Glomerular visceral epithelial cell (primary cell): Measurements from ENCODE around the gene TRIM63.

ENCODE experiments used
- DNase-seq: peaks from one replicate; pipeline ENCODE4 v3.0.0-alpha.2; 2016; ENCODE audit errors: extremely low spot score

Gene TRIM63

DNA sequence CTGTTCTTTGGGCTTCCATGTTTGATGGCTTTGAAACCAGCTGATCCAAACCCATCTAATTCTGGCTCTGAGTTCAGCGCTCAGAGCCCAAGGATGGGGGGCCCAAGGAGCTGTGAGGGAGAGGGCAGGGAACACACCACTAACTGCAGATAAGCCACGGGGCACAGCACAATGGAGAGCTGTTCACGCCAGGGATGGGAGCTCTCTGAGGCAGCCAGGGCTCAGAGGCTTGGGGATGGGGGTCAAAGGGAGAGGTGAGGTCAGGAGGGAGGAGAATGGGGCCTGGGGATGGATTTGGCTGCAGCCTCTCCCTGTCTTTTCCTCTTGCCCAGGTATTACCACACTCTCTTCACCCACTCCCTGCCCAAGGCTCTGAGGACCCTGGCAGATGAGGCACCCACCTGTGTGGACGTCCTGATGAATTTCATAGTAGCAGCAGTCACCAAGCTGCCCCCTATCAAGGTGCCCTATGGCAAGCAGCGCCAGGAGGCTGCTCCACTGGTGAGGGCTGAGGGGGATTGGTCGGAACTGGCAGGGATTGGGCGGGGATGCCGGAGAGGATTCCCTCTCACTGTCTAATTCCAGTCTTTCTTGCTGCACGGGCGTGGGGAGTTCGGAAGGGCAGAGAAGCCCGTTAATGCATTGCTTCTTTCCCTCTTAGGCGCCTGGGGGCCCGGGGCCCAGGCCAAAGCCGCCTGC is 32.8 kb downstream of the TRIM63 start:
- DNase-seq: no peak

DNA sequence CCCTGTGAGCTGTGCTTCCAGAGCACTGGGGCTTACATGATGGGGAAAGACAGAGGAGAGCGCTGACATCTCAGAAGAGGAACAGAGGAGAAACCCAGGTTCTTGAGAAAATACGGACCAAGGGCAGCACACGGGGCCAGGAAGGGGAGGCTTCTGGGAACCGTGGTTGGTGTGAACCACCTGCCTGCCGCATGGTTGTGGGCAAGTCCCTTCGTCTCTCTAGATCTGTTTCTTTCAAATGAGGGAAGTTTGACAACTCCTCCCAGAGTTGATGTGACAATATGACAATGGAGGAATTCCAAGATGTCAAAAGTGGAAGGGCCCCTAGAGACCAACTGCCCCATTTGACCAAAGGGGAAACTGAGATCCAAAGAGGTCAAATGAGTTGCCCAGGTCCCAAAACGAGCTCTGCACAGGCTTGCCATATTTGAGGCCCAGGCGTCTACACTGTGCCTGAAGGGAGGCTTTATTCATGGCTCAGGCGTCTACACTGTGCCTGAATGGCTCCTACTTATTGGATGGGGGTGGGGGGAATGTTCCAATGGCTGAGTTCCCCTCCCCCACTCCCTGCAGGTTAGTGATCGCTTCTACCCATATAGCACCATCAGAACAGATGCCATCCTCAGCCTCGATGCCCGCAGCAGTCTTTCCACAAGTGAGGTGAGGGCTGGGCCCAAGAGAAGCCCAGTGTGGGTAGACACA is 34.6 kb downstream of the TRIM63 start:
- DNase-seq: no peak

DNA sequence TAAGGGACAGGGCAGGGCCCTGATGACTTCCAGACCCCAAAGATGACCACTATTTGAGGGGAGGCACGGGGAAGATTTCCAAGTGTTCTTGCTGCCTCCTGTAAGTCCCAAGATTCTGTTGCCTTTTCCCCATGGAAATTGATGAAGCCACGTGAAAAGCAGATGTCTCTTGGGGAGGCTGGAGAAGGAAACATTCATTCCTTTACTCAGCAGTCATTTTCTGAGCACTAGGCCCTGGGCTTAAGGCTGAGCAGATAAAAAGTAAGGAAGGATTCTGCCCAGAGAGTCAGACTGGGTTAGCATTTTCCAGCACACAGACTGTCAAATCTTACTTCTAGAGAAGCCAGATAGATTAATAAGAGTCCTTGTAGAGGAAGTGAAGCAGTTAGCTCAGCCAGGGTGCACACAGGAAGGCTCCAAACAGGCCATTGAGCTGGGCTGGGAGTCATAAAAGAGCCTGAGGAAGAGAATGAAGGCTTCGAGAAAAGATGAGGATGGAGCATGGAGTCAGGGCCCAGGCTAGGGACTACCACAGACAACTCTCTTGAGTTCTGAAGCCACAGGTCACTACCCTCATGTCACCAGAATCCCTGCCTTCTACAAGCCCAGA is 35.7 kb downstream of the TRIM63 start:
- no peak for DNase-seq

DNA sequence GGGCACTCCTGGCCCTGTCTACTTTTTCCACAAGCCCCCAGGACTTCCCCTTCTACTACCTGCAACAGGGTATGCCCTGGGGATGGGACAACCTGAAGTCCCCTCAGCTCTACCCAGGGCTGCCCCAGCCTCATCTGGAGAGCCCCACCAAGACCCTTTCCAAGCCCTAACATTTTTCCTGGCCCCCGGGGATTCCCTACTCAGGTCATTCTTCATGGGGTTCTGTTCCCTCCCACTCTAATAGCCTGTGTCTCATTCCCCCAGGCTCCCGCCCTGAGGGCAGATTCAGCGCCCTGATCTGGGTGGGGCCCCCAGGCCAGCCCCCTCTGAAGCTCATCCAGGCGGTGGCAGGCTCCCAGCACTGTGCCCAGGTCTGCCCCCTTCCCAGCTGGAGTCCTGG is 36.2 kb downstream of the TRIM63 start:
- no peak for DNase-seq

DNA sequence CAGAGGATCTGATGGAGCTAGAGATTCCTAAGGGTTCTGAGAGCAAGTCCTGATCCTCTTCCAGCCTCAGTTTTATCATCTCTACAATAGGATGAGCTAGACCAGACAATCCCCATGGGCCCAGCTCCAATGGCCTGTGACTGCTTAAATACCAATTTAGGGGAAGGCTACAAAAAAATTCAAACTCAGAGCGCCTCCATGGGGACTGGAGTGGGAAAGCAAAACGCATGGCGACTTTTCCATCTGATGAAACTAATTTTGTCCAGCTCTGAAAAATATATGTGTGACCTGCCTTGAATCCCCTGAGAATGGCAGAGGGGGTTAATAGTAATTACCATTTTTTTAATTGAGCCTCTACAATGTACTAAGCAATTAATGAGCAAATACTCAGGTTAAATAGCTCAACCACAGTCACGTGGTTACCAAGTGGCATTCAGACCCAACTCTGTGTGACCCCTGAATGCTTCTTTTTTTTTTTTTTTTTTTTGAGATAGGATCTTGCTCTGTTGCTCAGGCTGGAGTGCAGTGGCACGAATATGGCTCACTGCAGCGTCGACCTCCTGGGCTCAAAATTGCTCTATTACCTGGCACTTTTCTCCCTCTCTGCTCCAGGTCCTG is 37.5 kb downstream of the TRIM63 start:
- no peak for DNase-seq

DNA sequence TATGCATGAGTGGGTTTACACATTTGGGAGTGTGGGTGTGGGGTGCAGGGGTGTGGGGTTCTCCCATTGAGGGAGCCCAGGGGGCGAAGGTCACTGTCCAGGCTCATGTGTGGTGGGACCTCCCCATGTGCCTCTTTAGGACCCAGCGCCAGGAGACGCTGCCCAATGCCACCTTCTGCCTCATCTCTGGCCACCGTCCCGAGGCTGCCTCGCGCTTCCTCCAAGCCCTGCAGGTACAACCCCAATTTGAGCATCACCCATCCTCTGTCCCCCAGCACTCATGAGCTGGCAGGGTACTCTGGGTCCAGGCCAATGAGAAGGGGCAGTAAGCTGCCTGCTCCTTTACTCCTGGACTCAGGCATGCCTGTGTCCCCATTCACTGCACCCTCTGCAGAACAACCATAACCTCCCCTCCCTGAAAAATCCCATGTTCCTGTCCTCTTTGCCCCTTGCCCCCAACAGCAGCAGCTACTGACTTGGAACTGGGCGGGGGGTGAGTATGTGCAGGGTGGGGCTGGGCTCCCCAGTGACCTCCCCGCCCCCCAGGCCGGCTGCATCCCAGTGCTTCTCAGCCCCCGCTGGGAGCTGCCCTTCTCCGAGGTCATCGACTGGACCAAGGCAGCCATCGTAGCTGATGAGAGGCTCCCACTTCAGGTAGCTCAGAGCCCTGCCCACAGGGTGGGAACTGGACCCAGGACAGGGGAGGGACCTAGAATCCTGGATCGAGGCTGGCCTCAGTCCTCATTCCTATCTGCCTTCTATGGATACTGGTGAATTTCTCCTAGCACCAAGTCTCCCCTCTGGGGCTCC is 38.2 kb downstream of the TRIM63 start:
- no peak for DNase-seq

DNA sequence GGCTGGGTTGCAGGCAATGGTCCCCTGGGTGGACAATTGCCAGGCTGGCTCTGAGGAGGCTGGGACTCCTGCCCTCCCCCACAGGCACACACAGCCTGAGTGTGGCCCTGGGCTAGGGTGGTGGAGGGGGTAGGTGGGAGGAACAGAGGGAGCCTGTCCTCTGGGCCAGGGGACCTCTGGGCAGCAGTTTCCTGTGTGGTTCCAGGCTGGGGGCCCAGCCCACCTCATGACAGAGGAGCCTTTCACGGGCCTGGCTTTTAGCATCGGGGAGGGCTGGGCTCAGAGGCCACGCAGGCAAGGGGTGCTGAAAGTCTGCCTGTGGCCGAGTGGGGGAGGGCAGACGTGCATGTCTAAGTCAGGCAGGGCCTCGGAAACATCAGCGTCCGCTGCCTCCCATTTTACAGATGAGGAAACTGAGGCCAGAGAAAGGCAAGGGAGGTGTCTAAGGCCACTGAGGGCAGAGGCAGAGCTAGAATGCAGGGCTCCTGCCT is 38.9 kb downstream of the TRIM63 start:
- no peak for DNase-seq

DNA sequence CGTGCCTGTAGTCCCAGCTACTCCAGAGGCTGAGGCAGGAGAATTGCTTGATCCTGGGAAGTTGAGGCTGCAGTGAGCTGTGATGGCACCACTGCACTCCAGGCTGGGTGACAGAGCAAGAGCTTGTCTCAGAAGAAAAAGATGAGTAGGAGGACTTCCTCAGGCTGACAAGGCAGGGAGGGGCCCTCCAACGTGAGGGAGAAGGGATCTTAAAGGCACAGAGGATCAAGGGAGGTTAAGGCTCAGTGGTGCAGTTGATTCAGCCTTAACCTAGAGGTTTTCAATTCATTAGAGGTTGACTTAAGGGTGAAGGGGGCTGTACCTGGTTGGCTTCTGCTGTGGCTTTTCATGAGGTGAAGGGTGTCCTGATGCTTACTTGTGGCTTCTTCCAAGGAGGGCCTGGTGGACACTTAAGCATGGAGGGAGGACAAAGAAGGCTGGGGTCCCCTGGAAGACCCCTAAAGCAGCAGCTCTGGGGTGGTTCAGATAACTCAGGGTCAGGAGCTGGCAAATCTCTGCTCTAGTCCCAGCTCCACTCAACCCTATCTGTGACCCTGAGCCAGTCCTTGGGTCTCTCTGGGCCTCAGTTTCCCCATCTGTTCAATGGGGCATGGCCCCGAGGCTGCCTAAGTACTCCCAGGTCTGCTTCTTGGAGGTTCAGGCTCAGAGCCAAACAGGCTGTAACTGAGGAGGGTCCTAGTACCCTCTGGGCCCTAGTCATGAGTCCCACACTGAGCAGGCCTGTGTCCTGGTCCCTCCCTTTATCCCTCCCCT is 39.5 kb downstream of the TRIM63 start:
- DNase-seq: no peak

DNA sequence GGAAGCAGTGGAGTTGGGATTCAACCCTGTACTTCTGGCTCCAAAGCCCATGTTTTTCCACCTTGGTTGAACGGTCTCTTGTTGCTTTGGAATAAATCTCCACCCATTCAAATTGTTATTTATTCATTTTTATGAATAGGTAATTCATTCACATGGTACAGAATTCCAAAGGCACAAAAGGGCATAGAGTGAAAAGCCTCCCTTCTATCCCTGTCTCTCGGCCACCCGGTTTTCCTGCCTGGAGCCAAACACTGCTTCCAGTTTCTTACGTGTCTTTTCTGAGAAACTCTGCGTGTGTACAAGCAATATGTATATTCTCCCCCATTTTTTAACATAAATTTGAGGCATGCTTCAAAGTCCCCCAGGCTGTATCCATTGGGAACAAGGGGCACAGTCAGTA is 41.9 kb downstream of the TRIM63 start:
- DNase-seq: no peak

DNA sequence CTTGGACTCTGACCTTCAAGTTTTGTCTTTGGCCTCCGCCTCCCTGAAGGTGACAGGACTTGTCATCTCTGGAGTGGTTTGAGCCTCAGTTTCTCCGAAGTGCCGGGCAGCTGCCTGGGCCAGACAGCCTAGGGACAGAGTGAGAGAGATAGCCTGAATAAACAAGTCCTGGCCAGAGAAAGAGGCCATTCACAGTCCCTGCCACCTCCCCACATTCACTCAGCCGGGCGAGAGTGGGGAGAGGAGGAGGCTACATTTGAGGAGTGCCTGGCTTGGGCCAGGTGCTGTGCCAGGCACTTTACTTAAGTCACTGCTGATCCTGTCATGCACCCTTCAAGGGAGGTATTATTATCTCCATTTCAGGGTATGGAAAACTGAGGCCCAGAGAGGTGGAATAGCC is 42.4 kb downstream of the TRIM63 start:
- no peak for DNase-seq

DNA sequence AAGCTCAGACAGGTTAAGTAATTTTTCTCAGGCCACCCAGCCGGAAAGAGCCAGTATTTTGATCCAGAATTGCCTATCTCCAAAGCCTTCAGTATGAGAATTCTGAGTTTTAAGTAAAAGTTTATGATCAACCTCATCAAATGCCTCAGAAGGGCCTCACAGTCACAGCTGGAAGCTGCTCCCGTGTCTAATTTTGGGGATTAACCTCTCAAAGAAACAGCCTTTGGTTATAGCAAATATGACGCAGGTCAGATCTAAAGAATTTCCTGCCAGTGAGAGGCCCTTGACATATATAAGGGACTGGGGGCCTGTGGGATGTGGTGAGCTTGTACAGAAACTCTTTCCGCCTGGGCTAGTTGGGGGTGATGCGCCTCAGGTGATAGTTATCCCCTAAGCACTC is 43.6 kb downstream of the TRIM63 start:
- no peak for DNase-seq

DNA sequence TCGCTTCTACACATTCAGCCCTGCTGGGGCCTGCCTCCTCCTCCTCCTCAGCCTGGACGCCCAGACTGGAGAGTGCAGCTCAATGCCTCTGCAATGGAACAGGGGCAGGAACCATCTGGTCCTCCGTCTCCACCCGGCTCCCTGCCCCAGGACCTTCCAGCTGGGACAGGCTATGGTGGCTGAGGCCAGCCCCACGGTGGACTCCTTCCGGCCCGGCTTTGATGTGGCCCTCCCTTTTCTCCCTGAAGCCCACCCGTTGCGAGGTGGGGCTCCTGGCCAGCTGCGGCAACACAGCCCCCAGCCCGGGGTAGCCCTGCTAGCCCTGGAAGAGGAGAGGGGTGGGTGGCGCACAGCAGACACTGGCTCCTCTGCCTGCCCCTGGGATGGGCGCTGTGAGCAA is 44.4 kb downstream of the TRIM63 start:
- no peak for DNase-seq

DNA sequence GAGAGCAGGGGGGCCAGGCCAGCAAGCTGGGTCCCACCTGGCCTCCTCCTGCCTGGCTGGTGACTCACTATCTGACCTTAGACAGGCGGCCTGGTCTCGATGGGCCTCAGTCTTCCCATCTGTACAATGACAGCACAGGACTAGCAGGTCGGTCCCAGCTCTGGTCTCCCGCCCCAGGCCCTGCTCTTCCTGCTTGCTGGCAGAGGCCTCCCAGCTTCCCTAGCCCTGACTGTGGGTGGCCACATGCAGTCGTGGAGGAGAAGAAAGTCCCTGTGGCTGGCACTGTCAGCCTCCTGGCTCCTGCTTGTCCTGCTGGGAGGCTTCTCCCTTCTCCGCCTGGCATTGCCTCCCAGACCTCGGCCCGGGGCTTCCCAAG is 45.0 kb downstream of the TRIM63 start:
- DNase-seq: no peak

DNA sequence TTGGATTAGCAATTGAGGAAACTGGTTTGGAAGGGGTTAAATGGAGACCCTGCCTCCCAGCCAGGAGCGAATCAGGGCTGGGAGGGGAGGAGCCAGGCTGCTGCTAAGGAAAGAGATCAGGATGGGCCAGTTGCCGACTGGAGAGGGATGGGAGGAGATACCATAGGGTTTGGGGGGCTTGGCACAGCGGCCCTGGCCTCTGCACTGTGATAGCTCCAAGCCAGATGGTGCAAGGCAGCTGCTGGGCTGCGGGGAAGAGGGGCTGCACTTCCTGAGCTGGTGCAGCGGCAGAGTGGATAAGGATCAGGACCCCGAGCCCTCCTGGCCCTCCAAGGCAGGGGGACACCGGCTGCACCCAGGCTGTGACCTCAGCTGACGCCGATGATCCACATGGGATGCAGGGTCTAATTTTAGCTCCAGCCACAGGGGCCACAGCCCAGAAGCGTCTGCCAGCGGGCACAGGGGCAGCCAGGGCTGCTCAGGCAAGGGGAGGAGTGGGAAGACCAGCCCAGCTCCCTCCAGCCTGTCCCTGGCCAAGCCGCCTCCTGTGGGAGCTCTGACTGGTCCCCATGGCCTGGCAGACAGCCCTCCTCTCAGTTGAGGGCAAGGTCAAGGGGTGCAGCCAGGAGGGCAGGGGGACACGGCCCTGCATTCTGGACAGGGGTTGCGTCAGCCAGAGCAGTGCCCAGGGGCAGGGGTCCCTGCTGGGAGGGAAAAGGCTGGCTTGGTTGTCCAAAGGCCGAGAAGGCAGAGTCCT is 45.6 kb downstream of the TRIM63 start, which contains the start of gene EXTL1:
Gene EXTL1 (plus strand): TSS at position 129 of the 757 bp plus-strand sequence. CDS start 872 bp downstream, outside the sequence.
- DNase-seq: peak; percentile 25

DNA sequence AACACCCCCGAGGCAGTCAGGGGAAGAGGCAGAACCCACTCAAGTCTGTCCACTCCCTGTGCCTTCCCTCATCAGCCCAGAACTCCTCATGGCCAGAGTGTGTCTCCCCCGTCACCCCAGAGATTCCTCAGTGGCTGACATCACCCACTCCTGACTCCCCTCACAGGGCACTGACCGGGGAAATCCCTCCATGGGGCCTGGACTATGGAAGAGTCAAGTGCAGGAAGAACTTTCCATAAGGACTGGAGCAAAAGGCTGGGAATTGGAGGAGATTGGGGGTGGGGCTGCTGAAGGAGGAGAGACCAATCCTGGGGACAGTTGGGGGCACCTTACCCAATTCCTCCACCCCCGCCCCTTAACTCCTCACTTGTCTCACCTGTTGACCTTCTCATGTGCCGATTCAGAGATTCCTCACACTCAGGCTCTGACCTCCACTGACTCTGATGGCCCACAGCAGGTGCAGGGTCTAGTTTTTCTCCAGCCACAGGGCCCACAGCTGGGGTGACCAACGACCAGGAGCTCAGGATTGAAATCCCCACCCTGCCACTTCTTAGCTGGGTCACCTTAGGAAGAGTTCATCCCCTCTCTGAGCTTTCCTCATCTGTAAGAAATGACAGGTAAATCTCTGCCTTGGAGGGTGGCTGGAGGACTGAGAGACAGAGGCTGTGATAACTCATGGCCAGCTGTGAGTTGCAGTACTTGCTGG is 46.3 kb downstream of the TRIM63 start:
- peak; percentile 26 for DNase-seq

DNA sequence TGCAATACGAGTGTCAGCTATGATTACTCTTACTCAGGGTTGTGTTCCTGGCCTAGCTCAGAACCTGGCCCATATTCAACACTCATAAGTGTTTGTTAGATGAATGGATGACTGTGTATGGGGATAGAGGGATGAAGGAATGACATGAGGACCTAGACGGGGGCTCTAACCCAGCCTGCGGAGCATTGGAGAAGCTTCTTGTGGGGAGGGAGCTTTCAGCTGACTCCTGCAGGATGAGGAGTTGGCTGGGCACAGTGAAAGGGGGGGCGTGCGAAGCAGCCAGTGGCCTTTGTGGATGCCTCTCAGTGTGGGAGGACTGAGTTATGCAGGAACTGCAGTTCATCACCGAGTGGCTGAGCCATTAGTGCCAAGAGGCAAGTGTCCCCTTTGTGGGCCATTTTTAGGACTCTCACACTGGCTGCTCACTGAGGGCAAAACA is 47.1 kb downstream of the TRIM63 start:
- DNase-seq: no peak

DNA sequence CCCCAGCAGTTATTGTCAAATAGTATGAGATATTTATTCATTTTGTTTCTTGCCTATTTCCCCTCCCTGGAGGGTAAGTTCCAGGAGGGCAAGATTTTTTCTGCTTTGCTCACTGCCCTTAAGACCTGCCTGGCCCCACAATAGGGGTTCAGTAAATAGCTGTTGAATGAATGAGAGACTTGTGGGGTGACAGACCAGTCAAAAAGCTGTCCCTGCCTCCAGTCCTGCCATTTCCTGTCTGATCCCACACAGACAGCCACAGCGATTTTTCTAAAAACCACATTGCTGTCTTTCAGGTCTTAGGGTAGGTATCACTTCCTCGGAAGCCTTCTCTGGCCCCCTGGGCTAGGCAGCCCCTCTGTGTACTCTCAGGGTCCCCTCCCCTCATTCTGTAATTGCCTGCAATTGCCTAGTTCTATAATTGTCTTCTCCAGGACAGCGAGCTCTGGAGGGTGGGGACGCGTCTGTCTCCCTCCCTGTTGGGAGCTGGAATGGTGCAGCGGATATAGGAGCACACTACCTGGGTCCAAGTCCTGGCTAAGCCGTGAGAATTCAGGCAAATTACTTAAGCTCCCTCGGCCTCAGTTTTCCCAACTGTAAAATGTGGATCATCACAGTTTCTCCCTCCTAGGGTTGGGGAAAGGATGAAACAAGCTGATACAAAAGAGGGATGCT is 47.7 kb downstream of the TRIM63 start:
- peak; percentile 16 for DNase-seq

DNA sequence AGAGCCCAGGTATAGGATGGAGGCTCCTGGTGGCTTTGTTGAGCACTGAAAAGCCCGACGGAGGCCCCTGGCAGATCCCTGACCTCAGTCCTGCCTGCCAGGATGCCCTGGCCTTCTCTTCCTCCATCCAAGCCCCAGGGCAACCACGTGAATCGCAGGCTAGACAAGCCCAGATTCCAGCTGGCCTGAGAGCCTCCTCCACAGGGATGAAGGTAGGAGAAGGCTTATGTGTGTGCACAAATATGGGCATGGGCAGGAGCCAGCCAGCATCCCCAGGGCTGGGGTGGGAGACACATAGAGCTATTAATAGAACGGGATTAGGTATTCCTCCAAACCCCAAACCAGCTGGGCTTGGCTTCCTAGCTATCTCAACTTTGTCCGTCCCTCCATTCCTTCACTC is 49.8 kb downstream of the TRIM63 start:
- no peak for DNase-seq
